Right atrium auricular region (tissue), 2 donors: ENCODE results near the gene FBXL7. TPM values are rescaled to one million over a fixed set of nuclear protein-coding genes. Genes with fewer than 3 reads are reported as not detected.

Experiments
- DNase-seq: peaks from one replicate; pipeline ENCODE4 v3.0.0-alpha.2; 2019; ENCODE audit warnings: low spot score
- H3K27ac ChIP-seq, 2 donors: fragments of 200-600 bp; sonication (generic); 1 replicate in 1 of 2; 2 replicates in 1 of 2; pipeline ENCODE4 v1.5.1; 2016 to 2019
- H3K27me3 ChIP-seq, 2 donors: fragments of 200-600 bp; sonication (generic); one replicate each; pipeline versions ENCODE4 v1.5.1 to v1.6.0; 2017 to 2019
- H3K36me3 ChIP-seq: fragments of 200-600 bp; sonication (generic); one replicate; pipeline ENCODE4 v1.5.1; 2016
- H3K4me1 ChIP-seq, 2 donors: fragments of 200-600 bp; sonication (generic); one replicate each; pipeline versions ENCODE4 v1.5.1 to v1.6.0; 2017 to 2019
- H3K4me3 ChIP-seq, 2 donors: fragments of 200-600 bp; sonication (generic); 1 replicate in 1 of 2; 2 replicates in 1 of 2; pipeline ENCODE4 v1.5.1; 2017 to 2019; ENCODE audit warnings: mild to moderate bottlenecking in 1 of 2, moderate library complexity in 1 of 2
- H3K9me3 ChIP-seq, 2 donors: fragments of 200-600 bp; sonication (generic); one replicate each; pipeline ENCODE4 v1.5.1; 2019
- total RNA-seq, 2 donors: library from RNA; depleted of rRNA; stranded (reverse); fragments of >200 nt; gene quantifications; one replicate each; pipeline ENCODE4 v1.1.0, GENCODE V29; 2016
- TF ChIP-seq, protein P1 (sequence below), 2 donors: fragments of 200-600 bp; sonication (generic); IDR thresholded peaks; one replicate each; pipeline ENCODE4 v1.5.1; 2019; ENCODE audit warnings: antibody characterized with exemption in 2 of 2

FBXL7 gene
- total RNA-seq, 2 donors from 2014 or later = 16.6 to 18.4 TPM

DNA sequence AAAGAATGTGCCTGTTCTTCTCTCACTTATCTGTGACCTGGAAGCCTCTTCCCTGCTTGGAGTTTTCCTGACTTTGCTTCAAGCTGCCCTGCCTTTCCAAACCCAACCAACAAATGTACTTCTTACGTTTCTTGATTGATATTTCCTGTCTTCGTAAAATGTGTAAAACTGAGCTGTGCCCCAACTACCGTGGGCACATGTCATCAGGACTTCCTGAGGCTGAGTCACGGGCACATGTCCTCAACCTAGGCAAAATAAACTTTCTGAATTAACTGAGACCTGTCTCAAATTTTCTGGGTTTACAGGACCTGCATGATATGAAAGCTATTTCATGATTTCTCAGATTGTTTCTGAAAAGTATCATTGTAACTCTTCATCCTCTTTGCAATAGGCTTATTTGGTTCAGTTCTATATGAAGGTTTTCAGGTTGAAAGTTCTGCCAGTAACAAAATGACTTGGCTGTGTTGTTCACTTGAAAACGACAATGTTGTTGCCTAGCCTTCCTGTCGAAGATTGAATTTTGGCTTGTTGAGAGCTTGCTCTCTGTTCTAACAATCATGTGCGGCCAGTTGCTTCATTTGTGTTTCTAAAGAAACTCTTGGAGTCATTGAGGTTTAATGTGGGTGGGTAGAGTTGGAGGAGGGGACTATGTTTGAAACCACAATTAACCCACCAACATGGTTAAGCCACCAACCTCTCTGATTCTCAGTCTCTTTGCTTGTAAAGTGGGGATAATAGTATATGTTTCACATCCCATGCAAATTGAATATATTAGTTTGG, 145.6 kb downstream of the FBXL7 start:
- Histone ChIP-seq H3K4me1 (peaks cover 0 to 19% of the 10 kb centered on the region in 2 donors), H3K27ac (no peak overlapping the region), H3K27me3 (no peaks in the 10 kb centered on the region), H3K4me3 (no peak overlapping the region), H3K9me3 (no peaks in the 10 kb centered on the region), H3K36me3 (no peaks in the 10 kb centered on the region)
- TF ChIP-seq, protein P1, sequence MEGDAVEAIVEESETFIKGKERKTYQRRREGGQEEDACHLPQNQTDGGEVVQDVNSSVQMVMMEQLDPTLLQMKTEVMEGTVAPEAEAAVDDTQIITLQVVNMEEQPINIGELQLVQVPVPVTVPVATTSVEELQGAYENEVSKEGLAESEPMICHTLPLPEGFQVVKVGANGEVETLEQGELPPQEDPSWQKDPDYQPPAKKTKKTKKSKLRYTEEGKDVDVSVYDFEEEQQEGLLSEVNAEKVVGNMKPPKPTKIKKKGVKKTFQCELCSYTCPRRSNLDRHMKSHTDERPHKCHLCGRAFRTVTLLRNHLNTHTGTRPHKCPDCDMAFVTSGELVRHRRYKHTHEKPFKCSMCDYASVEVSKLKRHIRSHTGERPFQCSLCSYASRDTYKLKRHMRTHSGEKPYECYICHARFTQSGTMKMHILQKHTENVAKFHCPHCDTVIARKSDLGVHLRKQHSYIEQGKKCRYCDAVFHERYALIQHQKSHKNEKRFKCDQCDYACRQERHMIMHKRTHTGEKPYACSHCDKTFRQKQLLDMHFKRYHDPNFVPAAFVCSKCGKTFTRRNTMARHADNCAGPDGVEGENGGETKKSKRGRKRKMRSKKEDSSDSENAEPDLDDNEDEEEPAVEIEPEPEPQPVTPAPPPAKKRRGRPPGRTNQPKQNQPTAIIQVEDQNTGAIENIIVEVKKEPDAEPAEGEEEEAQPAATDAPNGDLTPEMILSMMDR (IDR thresholded peaks at IDR 0.05) = no peak
- no peak for DNase-seq

DNA sequence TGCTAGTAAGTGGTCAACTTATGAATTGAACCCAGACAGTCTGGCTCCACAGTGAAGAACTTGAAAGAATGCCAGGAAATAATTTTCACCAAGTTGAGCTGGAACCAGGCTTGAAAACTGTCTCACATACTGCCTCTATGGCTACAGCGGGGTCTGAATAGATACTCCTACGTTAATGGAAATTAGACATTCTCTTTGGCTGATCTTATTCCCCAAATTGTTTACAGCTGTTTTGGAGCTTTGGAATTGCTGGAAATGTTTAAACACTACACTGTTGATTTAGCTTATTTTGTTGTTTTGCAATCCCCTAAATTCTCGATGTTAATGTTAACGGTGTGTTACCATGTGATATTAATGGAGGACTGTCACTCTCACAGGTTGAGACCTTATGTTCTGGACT, 146.4 kb downstream of the FBXL7 start:
- Histone ChIP-seq H3K4me3 (no peak overlapping the region), H3K27me3 (no peaks in the 10 kb centered on the region), H3K36me3 (no peaks in the 10 kb centered on the region), H3K9me3 (no peaks in the 10 kb centered on the region), H3K4me1 (peaks cover 0 to 19% of the 10 kb centered on the region in 2 donors), H3K27ac (no peak overlapping the region)
- TF ChIP-seq, protein P1 (IDR thresholded peaks at IDR 0.05) = no peak
- no peak for DNase-seq

DNA sequence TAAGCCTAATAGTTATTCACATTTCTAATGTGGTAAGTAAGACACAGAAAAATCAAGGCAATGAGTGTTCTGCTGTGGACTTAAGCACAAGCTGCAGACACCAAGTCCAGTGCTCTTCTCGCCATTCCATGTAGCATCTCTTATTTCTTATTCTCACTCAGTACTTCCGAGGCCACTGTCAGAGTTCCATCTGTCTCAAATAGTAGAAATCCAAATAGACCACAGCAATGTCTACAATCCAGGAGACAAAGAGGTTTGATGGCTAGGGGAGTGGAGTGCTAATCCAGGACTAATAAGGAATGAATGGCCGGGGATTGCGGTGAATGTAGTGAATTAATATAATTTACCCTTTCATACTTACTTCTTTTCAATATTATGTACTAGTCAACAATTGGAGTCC, 147.3 kb downstream of the FBXL7 start:
- H3K4me1 ChIP-seq = peaks cover 0 to 19% of the 10 kb centered on the region in 2 donors
- TF ChIP-seq, protein P1 (IDR thresholded peaks at IDR 0.05) = no peak
- no peak overlapping the region for H3K4me3 ChIP-seq
- no peaks in the 10 kb centered on the region for H3K9me3 ChIP-seq
- DNase-seq = no peak
- H3K27ac ChIP-seq = no peak overlapping the region
- H3K27me3 ChIP-seq = no peaks in the 10 kb centered on the region
- H3K36me3 ChIP-seq = no peaks in the 10 kb centered on the region

DNA sequence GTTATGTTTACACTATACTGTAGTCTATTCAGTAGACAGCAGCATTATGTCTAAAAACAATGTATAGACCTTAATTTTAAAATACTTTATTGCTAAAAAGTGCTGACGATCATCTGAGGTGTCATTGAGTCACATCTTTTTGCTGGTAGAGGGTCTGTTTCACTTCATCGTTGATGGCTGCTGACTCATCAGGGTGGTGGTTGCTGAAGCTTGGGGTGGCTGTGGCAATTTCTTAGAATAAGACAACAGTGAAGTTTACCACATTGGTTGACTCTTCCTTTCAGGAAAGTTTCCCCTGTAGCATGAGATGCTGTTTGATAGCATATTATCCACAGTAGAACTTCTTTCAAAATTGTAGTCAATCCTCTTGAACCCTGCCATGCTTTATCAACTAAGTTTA, 150.3 kb downstream of the FBXL7 start:
- H3K27ac ChIP-seq = no peak overlapping the region
- H3K4me3 ChIP-seq = no peak overlapping the region
- no peaks in the 10 kb centered on the region for H3K27me3 ChIP-seq
- H3K36me3 ChIP-seq = no peaks in the 10 kb centered on the region
- peaks cover 0 to 21% of the 10 kb centered on the region in 2 donors for H3K4me1 ChIP-seq
- no peak for DNase-seq
- TF ChIP-seq, protein P1 (IDR thresholded peaks at IDR 0.05) = no peak
- no peaks in the 10 kb centered on the region for H3K9me3 ChIP-seq

DNA sequence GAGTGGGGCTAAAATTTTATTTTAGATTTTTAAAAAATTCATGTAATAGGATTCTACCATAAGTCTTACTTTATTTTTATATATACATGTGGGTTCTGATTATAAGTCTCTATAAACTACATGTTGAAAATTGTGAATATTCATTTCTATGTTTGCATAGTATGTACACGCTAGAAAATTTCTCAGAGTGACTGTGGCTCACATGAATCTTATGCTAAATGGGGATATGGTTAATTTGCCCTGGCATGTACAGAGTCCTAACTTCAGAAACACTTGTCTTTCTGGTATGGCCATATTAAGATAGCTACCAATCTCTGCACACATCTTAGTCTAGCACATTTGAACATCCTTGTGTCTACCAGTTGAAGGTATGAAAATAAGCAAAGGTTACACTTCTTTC, 154.8 kb downstream of the FBXL7 start:
- Histone ChIP-seq H3K9me3 (no peaks in the 10 kb centered on the region), H3K27ac (no peak overlapping the region), H3K27me3 (no peaks in the 10 kb centered on the region), H3K4me3 (no peak overlapping the region), H3K36me3 (no peaks in the 10 kb centered on the region), H3K4me1 (peaks cover 0 to 15% of the 10 kb centered on the region in 2 donors)
- TF ChIP-seq, protein P1 (IDR thresholded peaks at IDR 0.05) = no peak
- DNase-seq = no peak

DNA sequence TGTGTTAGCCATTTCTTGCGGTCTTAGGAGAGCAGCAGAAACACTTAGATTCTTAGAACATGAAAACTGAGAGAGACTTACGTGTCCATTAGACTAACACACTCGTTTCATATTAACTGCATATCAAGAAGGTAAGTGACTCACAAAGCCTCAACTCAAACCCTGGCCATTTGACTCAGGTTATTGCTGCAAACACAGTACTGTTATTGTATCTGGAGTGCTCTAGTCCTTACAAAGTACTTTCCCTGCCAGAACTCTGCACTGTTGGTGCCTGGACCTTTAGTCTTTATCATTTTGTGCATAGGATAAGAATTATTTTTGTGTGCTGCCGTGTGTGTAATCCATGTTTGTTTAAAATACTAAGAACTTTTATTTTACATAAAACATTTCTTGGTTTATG, 155.7 kb downstream of the FBXL7 start:
- Histone ChIP-seq H3K27me3 (no peaks in the 10 kb centered on the region), H3K4me1 (peaks cover 0 to 15% of the 10 kb centered on the region in 2 donors), H3K36me3 (no peaks in the 10 kb centered on the region), H3K9me3 (no peaks in the 10 kb centered on the region), H3K4me3 (no peak overlapping the region), H3K27ac (no peak overlapping the region)
- no peak for DNase-seq
- TF ChIP-seq, protein P1 (IDR thresholded peaks at IDR 0.05) = no peak
